ENCODE measurements around the gene BCL2L11.

Gene BCL2L11

DNA sequence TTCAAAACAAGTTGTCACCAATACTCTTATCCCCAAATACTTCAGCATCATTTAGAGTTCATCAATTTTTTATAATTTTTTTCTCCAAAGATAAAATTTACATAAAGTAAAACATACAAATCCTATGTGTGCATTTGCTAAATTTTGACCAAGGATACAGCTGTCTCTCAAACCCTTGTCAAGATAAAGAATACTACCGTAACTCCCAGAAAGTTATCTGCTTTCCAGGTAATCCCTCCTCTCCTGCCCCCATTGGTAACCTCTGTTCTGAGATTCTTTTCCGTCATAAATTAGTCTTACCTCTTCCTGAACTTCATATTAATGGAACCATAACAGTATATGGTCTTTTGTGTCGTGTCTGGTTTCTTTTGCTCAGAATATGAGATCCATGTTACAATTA is 49.2 kb downstream of the BCL2L11 start:
- Histone ChIP-seq H3K27me3 (ENCODE audit: low read depth) (no peaks in the 10 kb centered on the region), H3K36me3 (replicated peaks) (peaks cover 11% of the 10 kb centered on the region), H3K4me1 (no peaks in the 10 kb centered on the region; the same call in none of the 2 replicates), H3K9me3 (no peaks in the 10 kb centered on the region), H3K4me3 (no peak overlapping the region)
- DNase-seq (ENCODE audit: low spot score in 2 of 2) = no peak
- in situ Hi-C loops (cut with MboI; ENCODE audit: low sequenced_read_pairs) = no loop called here

DNA sequence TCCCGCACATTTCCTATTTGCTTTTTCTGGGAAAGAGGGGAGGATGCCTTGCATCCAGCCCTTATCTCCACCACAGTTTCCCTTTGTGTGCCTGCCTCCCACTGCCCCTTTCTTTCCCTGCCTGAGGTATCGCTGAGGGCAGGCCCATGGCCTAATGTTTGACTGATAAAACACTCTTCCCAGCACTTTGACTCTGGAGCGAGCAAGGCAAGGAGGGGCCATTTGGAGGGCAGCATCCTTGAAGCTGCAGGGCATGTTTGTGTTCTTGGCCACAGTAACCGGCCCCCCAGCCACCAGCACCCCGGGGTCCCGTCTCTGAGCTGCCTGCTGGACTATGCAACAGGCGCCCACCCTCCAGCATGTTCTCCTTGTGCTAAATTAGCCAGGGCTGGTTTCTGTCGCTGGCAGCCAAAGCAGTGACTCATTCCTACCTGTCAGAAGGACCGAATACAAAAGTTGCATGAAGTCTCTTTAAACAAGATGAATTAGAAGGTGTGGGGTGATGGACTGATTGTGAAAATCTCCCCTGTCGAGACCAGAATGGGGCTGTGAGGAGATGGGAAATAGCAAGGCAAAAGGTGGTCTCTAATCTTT is 50.7 kb downstream of the BCL2L11 start:
- H3K4me1 ChIP-seq = no peaks in the 10 kb centered on the region; the same call in none of the 2 replicates
- H3K27me3 ChIP-seq (ENCODE audit: low read depth) = no peaks in the 10 kb centered on the region
- in situ Hi-C loops (cut with MboI; ENCODE audit: low sequenced_read_pairs) = no loop called here
- H3K36me3 ChIP-seq (replicated peaks) = peaks cover 3% of the 10 kb centered on the region
- no peaks in the 10 kb centered on the region for H3K9me3 ChIP-seq
- DNase-seq (ENCODE audit: low spot score in 2 of 2) = no peak
- no peak overlapping the region for H3K4me3 ChIP-seq

DNA sequence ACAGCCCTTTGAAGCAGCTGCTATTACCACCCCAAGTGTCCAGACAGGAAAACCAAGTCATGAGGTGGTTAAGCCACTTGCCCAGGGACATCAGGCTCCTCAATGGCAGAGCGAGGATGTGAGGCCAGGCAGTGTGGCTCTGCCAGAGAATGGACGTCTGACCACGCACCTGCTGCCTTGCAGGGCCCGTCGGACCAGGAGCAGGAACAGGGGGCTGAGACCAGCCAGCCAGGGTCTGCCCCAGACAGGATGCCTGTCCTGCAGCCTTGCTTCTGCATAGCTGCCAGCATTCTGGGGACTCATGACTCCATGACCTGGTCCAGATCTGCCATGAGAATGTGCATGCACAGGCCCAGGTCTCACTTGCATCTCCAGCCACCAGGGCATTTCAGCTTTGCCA is 52.0 kb downstream of the BCL2L11 start:
- no peaks in the 10 kb centered on the region; the same call in none of the 2 replicates for H3K4me1 ChIP-seq
- in situ Hi-C loops (cut with MboI; ENCODE audit: low sequenced_read_pairs) = no loop called here
- no peaks in the 10 kb centered on the region for H3K27me3 ChIP-seq (ENCODE audit: low read depth)
- no peak for DNase-seq (ENCODE audit: low spot score in 2 of 2)
- H3K36me3 ChIP-seq (replicated peaks) = peaks cover 3% of the 10 kb centered on the region; the same call in 1 of the 2 replicates
- H3K9me3 ChIP-seq = no peaks in the 10 kb centered on the region
- no peak overlapping the region for H3K4me3 ChIP-seq

DNA sequence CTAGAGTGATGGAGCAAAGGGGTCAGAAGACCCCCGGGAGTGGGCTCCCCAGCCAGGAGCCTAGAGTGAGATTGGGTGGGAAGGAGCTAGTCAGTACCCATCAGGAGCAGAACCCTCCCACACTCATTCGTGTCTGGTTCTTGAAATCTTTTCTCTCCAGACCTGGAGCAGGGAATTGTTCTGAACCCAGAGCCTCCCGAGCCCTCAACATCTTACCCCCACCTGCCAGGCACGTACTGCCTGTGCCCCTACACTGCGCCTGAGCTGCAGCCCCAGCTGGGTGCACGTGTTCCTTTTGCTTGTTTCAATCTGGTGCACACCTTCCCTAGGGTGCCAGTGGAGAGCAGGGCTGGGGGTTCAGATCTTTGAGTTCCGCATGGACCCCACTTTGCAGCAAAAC is 52.6 kb downstream of the BCL2L11 start:
- in situ Hi-C loops (cut with MboI; ENCODE audit: low sequenced_read_pairs) = no loop called here
- Histone ChIP-seq H3K27me3 (ENCODE audit: low read depth) (no peaks in the 10 kb centered on the region), H3K9me3 (no peaks in the 10 kb centered on the region), H3K4me3 (no peak overlapping the region), H3K36me3 (replicated peaks) (no peaks in the 10 kb centered on the region), H3K4me1 (no peaks in the 10 kb centered on the region; the same call in 1 of the 2 replicates)
- no peak for DNase-seq (ENCODE audit: low spot score in 2 of 2)

DNA sequence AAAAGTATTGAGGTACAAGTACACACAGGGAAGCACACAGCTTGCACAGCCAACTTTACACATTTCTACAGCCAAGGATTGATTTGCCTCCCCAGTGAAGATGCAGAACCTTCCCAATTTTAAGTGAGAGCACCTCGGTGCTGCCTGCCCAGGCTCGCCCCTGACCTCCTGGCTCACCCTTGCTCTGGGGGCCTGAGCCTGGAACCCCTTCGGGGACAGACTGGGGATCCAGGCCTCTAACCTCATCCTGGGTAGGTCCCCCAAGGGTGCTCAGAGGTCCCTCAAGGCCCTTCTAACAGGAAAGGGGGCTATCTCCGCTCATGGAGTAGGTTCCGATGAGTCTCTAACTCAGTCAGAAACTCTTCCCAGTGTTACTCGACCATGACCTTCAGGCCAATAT is 53.1 kb downstream of the BCL2L11 start:
- Histone ChIP-seq H3K9me3 (no peaks in the 10 kb centered on the region), H3K4me1 (no peaks in the 10 kb centered on the region; the same call in 1 of the 2 replicates)
- in situ Hi-C loops (cut with MboI; ENCODE audit: low sequenced_read_pairs) = no loop called here

DNA sequence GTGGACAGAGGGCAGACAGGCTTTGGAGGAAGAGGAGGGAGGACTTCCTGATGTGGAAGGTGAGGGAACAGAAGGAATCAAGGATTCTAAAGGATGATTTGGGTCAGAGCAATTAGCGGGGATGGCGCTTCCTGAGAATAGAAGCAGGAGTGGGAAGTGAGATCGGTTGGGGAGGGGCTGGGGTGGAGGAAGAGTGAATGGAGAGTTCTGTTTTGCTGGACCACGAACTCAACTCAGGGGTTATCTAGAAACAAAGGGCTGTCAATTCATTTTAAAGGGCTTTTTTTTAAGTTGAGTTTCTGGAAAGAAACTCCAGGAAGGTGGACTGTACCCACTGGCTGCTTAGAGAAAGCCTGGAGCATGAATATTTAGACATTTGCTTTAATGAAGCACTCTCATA is 54.9 kb downstream of the BCL2L11 start:
- in situ Hi-C loops (cut with MboI; ENCODE audit: low sequenced_read_pairs) = no loop called here

More for the DNA sequence above, 53.1 kb downstream of the BCL2L11 start:
- DNase-seq (ENCODE audit: low spot score in 2 of 2) = no peak
- Histone ChIP-seq H3K4me3 (no peak overlapping the region), H3K36me3 (replicated peaks) (no peaks in the 10 kb centered on the region), H3K27me3 (ENCODE audit: low read depth) (no peaks in the 10 kb centered on the region)

DNA sequence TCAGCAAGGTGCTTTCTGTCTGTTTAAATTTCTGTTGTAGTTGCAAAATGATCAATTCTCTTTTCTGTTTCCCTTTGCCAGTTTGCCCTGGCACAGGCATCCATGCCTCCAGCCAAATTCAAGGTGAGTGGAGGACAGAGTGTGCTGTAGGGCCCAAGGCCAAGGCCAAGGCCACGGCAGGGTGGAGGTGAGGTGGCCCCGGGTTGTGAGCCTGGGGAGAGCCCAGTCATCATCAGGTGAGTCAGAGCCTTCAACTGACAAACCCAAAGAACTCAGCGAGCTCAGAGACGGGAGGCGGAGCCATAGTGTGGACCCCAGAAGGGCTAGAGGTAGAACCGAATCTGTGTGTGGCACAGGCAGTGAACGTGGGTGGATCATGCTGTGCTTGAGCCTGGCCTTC is 55.7 kb downstream of the BCL2L11 start:
- no peaks in the 10 kb centered on the region for H3K9me3 ChIP-seq
- no peaks in the 10 kb centered on the region; the same call in 1 of the 2 replicates for H3K4me1 ChIP-seq
- DNase-seq (ENCODE audit: low spot score in 2 of 2) = no peak
- in situ Hi-C loops (cut with MboI; ENCODE audit: low sequenced_read_pairs) = no loop called here
- no peaks in the 10 kb centered on the region for H3K27me3 ChIP-seq (ENCODE audit: low read depth)
- H3K4me3 ChIP-seq = no peak overlapping the region
- no peaks in the 10 kb centered on the region for H3K36me3 ChIP-seq (replicated peaks)

More for the DNA sequence above, 54.9 kb downstream of the BCL2L11 start:
- no peak for DNase-seq (ENCODE audit: low spot score in 2 of 2)
- Histone ChIP-seq H3K4me1 (no peaks in the 10 kb centered on the region; the same call in 1 of the 2 replicates), H3K27me3 (ENCODE audit: low read depth) (no peaks in the 10 kb centered on the region), H3K9me3 (no peaks in the 10 kb centered on the region), H3K36me3 (replicated peaks) (no peaks in the 10 kb centered on the region), H3K4me3 (no peak overlapping the region)

DNA sequence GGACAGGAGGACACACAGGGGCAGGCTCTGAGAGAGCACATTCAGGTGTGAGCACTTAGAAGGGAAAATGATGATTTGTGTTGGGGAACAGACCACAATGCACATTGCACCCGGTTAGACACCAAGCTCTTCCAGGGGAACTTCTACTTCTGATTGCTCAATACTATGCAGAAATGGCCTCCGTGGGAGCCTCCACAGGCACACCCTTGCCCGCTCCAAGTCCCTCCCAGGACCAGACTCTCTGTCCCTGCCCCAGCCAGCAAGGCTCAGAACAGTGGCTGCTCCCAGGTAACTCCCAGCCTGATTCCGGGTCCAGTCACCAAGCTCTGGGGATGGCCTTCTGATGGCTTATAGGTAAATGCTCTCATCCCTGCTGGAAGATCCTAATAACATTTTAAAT is 56.2 kb downstream of the BCL2L11 start:
- DNase-seq (ENCODE audit: low spot score in 2 of 2) = no peak

DNA sequence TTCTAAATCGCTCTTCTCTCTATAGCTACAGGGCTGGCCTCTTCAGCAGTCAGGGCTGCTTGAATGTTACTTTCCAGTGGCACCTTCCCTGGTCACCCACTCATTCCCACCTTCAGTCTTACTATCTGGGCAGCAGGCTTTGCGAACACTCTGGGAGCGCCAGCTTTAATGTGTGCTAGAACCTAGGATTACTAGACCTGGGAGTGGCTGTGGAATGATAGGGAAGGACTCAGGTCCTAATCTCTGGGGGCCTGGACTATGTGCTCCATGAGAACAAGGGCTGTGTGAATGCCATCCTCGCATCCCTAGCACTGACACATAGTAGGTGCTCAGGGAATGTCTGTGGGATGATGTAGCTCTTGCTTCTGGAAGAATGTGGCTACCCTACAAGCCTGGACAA is 57.6 kb downstream of the BCL2L11 start:
- no peak for DNase-seq (ENCODE audit: low spot score in 2 of 2)
- Histone ChIP-seq H3K36me3 (replicated peaks) (no peaks in the 10 kb centered on the region), H3K4me3 (no peak overlapping the region), H3K9me3 (no peaks in the 10 kb centered on the region), H3K4me1 (no peaks in the 10 kb centered on the region; the same call in 1 of the 2 replicates), H3K27me3 (ENCODE audit: low read depth) (no peaks in the 10 kb centered on the region)
- in situ Hi-C loops (cut with MboI; ENCODE audit: low sequenced_read_pairs) = no loop called here

More for the DNA sequence above, 56.2 kb downstream of the BCL2L11 start:
- in situ Hi-C loops (cut with MboI; ENCODE audit: low sequenced_read_pairs) = no loop called here
- Histone ChIP-seq H3K4me1 (no peaks in the 10 kb centered on the region; the same call in 1 of the 2 replicates), H3K27me3 (ENCODE audit: low read depth) (no peaks in the 10 kb centered on the region), H3K4me3 (no peak overlapping the region), H3K9me3 (no peaks in the 10 kb centered on the region), H3K36me3 (replicated peaks) (no peaks in the 10 kb centered on the region)

DNA sequence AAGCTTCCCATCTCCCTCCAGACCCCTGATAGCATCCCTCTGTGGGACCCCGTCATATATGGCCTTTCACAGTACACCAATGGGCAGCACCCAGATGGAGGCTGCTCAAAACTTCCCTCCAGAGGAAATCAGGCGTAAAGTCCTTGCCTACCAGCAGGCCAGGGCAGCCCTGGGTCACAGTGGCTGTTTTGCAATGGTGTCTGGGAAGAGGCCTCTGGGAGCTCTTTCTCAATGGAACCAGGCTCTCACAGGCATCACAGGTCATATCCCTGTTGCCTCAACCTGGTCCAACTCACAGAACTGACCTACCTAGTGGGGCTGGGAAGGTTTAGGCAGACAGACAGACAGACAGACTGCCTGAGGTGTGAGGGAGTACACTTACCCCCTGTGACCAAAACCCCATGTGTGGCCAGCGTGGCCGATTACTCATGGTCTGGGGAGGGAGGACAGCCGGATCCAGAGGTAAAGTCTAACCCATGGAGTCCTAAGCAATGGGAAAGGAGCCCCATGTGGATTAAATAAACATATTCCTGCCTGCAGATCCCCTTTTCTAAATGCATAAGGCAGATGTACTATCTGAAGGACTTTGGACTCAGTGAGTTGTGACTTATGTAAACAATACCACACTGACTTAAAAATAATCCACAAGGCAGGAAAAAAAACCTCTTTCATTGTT is 58.2 kb downstream of the BCL2L11 start:
- H3K36me3 ChIP-seq (replicated peaks) = no peaks in the 10 kb centered on the region
- H3K9me3 ChIP-seq = no peaks in the 10 kb centered on the region
- in situ Hi-C loops (cut with MboI; ENCODE audit: low sequenced_read_pairs) = no loop called here
- H3K27me3 ChIP-seq (ENCODE audit: low read depth) = no peaks in the 10 kb centered on the region
- H3K4me1 ChIP-seq = no peaks in the 10 kb centered on the region; the same call in 1 of the 2 replicates
- DNase-seq (ENCODE audit: low spot score in 2 of 2) = no peak
- no peak overlapping the region for H3K4me3 ChIP-seq

DNA sequence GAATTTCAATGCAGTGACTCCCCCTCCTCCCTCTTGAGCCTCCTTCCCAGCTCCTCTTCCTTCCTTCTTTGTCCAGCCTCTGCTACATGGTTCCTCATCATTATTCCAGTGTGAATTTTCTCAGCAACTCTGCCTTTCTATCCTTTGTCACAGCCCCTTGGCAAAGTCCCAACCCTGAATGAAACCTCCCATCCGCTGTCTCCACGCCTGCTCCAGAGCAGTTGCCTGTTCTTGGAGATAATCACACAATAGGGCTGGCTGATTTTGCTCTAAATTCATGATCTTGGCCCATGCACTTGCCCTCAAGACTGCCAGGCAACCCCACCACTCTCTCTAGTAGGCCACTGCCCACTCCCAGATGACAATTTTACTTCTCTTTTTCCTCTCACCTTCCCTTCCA is 61.4 kb downstream of the BCL2L11 start:
- in situ Hi-C loops (cut with MboI; ENCODE audit: low sequenced_read_pairs) = no loop called here
- no peak for DNase-seq (ENCODE audit: low spot score in 2 of 2)
- Histone ChIP-seq H3K9me3 (no peaks in the 10 kb centered on the region), H3K27me3 (ENCODE audit: low read depth) (no peaks in the 10 kb centered on the region), H3K4me3 (no peak overlapping the region), H3K4me1 (no peaks in the 10 kb centered on the region; the same call in 1 of the 2 replicates), H3K36me3 (replicated peaks) (no peaks in the 10 kb centered on the region)

DNA sequence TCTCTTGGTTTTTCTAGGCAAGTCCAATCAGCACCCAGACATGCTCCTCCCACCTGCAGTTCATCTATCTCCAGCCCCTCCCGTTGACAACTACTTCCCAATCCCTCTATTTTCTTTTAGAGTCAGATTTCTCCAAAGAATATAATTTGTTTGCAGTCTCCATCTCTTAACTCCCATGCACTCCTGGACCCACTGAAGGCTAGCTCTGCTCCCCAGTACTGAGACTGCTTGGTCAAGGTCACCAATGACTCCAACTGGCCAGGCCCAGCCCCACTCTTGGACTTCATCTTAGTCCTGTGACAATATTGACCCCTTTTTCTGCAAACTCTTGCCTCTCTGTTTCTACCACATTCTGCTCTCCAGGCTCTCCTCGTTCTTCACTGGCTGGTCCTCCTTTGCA is 62.0 kb downstream of the BCL2L11 start:
- no peaks in the 10 kb centered on the region for H3K27me3 ChIP-seq (ENCODE audit: low read depth)
- in situ Hi-C loops (cut with MboI; ENCODE audit: low sequenced_read_pairs) = no loop called here

DNA sequence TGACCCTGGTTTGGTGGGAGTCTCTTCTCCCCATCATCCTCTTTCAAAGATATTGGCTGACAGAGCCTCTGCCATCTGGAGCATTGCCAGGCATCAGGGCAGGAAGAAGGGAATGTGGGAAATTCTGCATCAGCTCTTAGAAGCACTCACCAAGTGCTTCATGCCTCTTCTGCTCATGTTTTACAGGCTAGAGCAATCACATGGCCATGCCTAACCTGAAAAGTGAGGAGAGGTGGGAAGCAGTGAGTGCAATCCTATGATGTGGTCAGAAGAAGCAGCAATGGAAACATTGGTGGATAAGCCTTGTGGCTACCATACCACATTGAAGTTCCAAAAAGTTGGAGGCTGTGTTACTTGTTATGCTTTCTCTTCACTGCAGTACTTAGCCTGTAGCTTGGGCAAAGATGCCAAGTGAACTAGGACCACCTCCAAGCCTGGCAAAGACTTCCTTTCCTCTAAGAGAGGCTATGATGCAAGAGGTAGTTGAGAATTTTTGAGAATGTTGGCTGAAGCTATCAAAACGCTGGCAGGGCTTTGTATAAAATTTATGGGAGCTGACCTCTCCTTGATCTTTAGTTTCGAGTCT is 64.1 kb downstream of the BCL2L11 start:
- no peak overlapping the region for H3K4me3 ChIP-seq
- H3K4me1 ChIP-seq = no peaks in the 10 kb centered on the region
- in situ Hi-C loops (cut with MboI; ENCODE audit: low sequenced_read_pairs) = no loop called here
- DNase-seq (ENCODE audit: low spot score in 2 of 2) = no peak
- no peaks in the 10 kb centered on the region for H3K27me3 ChIP-seq (ENCODE audit: low read depth)
- no peaks in the 10 kb centered on the region for H3K9me3 ChIP-seq
- H3K36me3 ChIP-seq (replicated peaks) = no peaks in the 10 kb centered on the region

More for the DNA sequence above, 62.0 kb downstream of the BCL2L11 start:
- Histone ChIP-seq H3K36me3 (replicated peaks) (no peaks in the 10 kb centered on the region), H3K9me3 (no peaks in the 10 kb centered on the region), H3K4me3 (no peak overlapping the region), H3K4me1 (no peaks in the 10 kb centered on the region; the same call in 1 of the 2 replicates)
- no peak for DNase-seq (ENCODE audit: low spot score in 2 of 2)

DNA sequence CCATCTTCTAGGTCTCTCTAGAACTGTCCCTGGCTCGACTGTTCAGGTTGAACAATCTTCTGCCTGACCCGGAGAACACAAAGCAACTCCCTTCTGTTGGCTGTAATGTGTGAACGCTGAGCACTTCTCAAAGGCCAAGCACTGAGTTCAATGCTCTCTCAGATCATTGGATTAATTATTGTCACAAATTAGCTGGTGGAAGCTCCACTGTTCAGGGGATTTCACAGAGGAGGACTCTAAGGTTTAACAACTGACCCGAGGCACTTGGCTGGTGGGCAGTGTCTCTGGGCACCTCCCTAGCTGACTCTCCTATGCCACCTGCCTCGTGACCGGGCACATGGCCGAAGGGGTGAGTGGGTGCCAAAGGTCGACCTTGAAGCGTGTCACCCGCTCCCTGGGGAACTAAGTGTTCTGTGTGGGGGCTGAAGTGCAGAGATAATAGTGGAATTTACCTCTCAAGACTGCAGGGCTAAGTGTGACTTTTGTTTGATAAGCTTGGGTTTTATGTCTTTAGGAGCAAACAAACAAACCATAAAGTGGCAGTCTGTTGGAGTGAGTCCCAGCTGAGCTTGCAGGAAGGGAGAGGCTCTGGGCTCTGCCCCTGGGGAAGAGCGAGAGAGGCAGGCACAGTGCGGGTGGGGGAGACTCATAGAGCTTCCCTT is 64.8 kb downstream of the BCL2L11 start:
- H3K4me1 ChIP-seq = no peaks in the 10 kb centered on the region

More for the DNA sequence above, 64.8 kb downstream of the BCL2L11 start:
- in situ Hi-C loops (cut with MboI; ENCODE audit: low sequenced_read_pairs) = no loop called here
- H3K36me3 ChIP-seq (replicated peaks) = no peaks in the 10 kb centered on the region
- H3K4me3 ChIP-seq = no peak overlapping the region
- no peaks in the 10 kb centered on the region for H3K9me3 ChIP-seq
- no peaks in the 10 kb centered on the region for H3K27me3 ChIP-seq (ENCODE audit: low read depth)
- DNase-seq (ENCODE audit: low spot score in 2 of 2) = no peak
